ENCODE measurements around the gene MRPS18A. TPM values are rescaled to one million over a fixed set of nuclear protein-coding genes. Genes with fewer than 3 reads are reported as not detected.

Gene MRPS18A
- total and polyA plus RNA-seq, 2 of the 13 experiments (the other 11 are each of a cell fraction or from before 2014, with no cell fraction given), result 87.8 to 89.1 TPM

DNA sequence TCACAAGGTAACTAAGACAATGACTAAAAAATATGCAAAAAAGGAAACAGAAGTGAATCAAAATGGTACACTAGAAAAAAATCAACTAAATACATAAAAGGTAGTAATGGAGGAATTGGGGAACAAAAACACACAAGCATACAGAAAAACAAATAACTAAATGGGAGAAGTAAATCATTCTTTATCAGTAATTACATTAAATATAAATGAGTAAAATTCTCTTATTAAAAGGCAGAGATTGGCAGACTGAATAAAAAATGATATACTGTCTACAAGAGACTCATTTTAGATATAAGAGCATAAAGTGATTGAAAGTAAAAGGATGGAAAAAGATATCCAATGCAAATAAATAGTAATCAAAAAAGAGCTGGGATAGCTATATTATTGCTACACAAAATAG, 43.0 kb upstream of the MRPS18A start (continued):
- TF ChIP-seq, protein P1, sequence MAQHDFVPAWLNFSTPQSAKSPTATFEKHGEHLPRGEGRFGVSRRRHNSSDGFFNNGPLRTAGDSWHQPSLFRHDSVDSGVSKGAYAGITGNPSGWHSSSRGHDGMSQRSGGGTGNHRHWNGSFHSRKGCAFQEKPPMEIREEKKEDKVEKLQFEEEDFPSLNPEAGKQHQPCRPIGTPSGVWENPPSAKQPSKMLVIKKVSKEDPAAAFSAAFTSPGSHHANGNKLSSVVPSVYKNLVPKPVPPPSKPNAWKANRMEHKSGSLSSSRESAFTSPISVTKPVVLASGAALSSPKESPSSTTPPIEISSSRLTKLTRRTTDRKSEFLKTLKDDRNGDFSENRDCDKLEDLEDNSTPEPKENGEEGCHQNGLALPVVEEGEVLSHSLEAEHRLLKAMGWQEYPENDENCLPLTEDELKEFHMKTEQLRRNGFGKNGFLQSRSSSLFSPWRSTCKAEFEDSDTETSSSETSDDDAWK (CRISPR knock-in tag; IDR thresholded peaks at IDR 0.05), result no peak
- TF ChIP-seq, protein P2, sequence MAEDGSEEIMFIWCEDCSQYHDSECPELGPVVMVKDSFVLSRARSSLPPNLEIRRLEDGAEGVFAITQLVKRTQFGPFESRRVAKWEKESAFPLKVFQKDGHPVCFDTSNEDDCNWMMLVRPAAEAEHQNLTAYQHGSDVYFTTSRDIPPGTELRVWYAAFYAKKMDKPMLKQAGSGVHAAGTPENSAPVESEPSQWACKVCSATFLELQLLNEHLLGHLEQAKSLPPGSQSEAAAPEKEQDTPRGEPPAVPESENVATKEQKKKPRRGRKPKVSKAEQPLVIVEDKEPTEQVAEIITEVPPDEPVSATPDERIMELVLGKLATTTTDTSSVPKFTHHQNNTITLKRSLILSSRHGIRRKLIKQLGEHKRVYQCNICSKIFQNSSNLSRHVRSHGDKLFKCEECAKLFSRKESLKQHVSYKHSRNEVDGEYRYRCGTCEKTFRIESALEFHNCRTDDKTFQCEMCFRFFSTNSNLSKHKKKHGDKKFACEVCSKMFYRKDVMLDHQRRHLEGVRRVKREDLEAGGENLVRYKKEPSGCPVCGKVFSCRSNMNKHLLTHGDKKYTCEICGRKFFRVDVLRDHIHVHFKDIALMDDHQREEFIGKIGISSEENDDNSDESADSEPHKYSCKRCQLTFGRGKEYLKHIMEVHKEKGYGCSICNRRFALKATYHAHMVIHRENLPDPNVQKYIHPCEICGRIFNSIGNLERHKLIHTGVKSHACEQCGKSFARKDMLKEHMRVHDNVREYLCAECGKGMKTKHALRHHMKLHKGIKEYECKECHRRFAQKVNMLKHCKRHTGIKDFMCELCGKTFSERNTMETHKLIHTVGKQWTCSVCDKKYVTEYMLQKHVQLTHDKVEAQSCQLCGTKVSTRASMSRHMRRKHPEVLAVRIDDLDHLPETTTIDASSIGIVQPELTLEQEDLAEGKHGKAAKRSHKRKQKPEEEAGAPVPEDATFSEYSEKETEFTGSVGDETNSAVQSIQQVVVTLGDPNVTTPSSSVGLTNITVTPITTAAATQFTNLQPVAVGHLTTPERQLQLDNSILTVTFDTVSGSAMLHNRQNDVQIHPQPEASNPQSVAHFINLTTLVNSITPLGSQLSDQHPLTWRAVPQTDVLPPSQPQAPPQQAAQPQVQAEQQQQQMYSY (CRISPR knock-in tag; IDR thresholded peaks at IDR 0.05), result no peak
- no peak for TF ChIP-seq SRSF4 (IDR thresholded peaks at IDR 0.05; ENCODE audit: low read depth, low read length, poor library complexity, severe bottlenecking)
- no peak for TF ChIP-seq ZNF850 (CRISPR knock-in tag; conservative IDR thresholded peaks at IDR 0.05)
- no peak for TF ChIP-seq ZNF773 (CRISPR knock-in tag; IDR thresholded peaks at IDR 0.05; ENCODE audit: borderline replicate concordance)

DNA sequence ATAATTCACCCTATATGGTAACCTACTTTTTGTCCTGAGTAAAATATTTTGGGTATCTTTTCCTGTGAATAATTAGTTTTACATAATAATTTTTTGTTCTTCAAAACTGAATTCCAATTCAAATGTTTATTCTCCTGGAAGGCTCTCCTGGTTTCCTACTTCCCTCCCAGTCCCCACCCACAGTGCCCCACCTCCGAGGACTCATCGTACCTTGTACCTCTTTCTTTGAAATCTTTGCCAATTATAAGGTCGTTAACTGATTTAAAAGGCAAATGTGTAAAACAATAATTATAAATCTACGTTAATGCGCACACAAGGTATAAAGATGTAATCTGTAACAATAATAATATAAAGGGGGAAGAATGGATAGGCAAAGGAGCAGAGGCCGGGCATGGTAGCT, 41.9 kb upstream of the MRPS18A start:
- ChIA-PET CTCF (ENCODE audit: low intra/inter-chr PET ratio, low total read pairs) (no interaction called here), POLR2A (no interaction called here)
- intact Hi-C loops (cut with micrococcal nuclease; ENCODE audit: unreplicated experiment), result no loop called here
- H3K9me3 ChIP-seq (ENCODE audit: low read length), result no peaks in the 10 kb centered on the region
- no peak overlapping the region for H3K9ac ChIP-seq (ENCODE audit: insufficient read depth, low read depth, low read length)
- ATAC-seq (no peak), DNase-seq (ENCODE audit: low spot score) (no peak), FAIRE-seq (peak; percentile 15)
- H4K20me1 ChIP-seq (ENCODE audit: insufficient read depth, low read length), result no peaks in the 10 kb centered on the region
- H3K4me3 ChIP-seq (replicated peaks in 1 of 3; ENCODE audit: insufficient read depth in 1 of 3, low read depth in 2 of 3, low read length in 3 of 3), result no peak overlapping the region
- 44% methylated on average over 6 of the region's 6 CpGs for WGBS (ENCODE audit: low lambda C conversion rate)
- in situ Hi-C loops (cut with HindIII; ENCODE audit: extremely low pct_ligation_motif_present, low pct_unique_long_range_greater_than_20kb), result no loop called here
- no peak overlapping the region for H2AFZ ChIP-seq (ENCODE audit: low read length)
- H3K79me2 ChIP-seq (ENCODE audit: insufficient read depth, low read length), result no peaks in the 10 kb centered on the region
- H3K4me1 ChIP-seq (ENCODE audit: insufficient read depth, low read length), result peaks cover 38% of the 10 kb centered on the region
- H3K4me2 ChIP-seq (ENCODE audit: low read depth, low read length), result no peak overlapping the region
- H3K27me3 ChIP-seq (ENCODE audit: control insufficient read depth in 1 of 2, insufficient read depth in 2 of 2, low read length in 2 of 2), result no peaks in the 10 kb centered on the region; a peak in 1 of 5 replicates
- H3K27ac ChIP-seq (ENCODE audit: extremely low read length, insufficient read depth, low read length), result no peak overlapping the region
- no peaks in the 10 kb centered on the region for H3K36me3 ChIP-seq (replicated peaks in 1 of 2; ENCODE audit: control insufficient read depth in 1 of 2, insufficient read depth in 2 of 2, low read length in 2 of 2)
- BruUV-seq (replicated peaks), result no TSS peak
- no peak for TF ChIP-seq SCMH1 (CRISPR knock-in tag; IDR thresholded peaks at IDR 0.05; ENCODE audit: borderline replicate concordance)
- no peak for TF ChIP-seq REXO4 (CRISPR knock-in tag; IDR thresholded peaks at IDR 0.05; ENCODE audit: borderline replicate concordance)
- TF ChIP-seq ZNF557 (CRISPR knock-in tag; IDR thresholded peaks at IDR 0.05), result no peak
- TF ChIP-seq ZNF781 (CRISPR knock-in tag; IDR thresholded peaks at IDR 0.05; ENCODE audit: borderline replicate concordance, not compliant biosample characterization), result no peak
- TF ChIP-seq, protein P3, sequence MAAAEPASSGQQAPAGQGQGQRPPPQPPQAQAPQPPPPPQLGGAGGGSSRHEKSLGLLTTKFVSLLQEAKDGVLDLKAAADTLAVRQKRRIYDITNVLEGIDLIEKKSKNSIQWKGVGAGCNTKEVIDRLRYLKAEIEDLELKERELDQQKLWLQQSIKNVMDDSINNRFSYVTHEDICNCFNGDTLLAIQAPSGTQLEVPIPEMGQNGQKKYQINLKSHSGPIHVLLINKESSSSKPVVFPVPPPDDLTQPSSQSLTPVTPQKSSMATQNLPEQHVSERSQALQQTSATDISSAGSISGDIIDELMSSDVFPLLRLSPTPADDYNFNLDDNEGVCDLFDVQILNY (CRISPR knock-in tag; conservative IDR thresholded peaks at IDR 0.05), result no peak
- TF ChIP-seq ZNF776 (CRISPR knock-in tag; IDR thresholded peaks at IDR 0.05), result no peak
- TF ChIP-seq MAF1 (CRISPR knock-in tag; IDR thresholded peaks at IDR 0.05; ENCODE audit: borderline replicate concordance), result no peak
- TF ChIP-seq, protein P4, sequence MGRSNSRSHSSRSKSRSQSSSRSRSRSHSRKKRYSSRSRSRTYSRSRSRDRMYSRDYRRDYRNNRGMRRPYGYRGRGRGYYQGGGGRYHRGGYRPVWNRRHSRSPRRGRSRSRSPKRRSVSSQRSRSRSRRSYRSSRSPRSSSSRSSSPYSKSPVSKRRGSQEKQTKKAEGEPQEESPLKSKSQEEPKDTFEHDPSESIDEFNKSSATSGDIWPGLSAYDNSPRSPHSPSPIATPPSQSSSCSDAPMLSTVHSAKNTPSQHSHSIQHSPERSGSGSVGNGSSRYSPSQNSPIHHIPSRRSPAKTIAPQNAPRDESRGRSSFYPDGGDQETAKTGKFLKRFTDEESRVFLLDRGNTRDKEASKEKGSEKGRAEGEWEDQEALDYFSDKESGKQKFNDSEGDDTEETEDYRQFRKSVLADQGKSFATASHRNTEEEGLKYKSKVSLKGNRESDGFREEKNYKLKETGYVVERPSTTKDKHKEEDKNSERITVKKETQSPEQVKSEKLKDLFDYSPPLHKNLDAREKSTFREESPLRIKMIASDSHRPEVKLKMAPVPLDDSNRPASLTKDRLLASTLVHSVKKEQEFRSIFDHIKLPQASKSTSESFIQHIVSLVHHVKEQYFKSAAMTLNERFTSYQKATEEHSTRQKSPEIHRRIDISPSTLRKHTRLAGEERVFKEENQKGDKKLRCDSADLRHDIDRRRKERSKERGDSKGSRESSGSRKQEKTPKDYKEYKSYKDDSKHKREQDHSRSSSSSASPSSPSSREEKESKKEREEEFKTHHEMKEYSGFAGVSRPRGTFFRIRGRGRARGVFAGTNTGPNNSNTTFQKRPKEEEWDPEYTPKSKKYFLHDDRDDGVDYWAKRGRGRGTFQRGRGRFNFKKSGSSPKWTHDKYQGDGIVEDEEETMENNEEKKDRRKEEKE (IDR thresholded peaks at IDR 0.05), result no peak
- TF ChIP-seq ZSCAN20 (CRISPR knock-in tag; IDR thresholded peaks at IDR 0.05; ENCODE audit: borderline replicate concordance), result no peak
- TF ChIP-seq CBX1 (IDR thresholded peaks at IDR 0.05; ENCODE audit: low read depth), result no peak

All from HepG2 (cell line).